DND-41 (cell line): ENCODE data around the gene NFATC3.
"Not testable (repeated sequence)": the region's sequence is repeated elsewhere in the genome, so short reads cannot be mapped to it uniquely, and the experiment has no call there.

Experiments used
- ATAC-seq: fragments of 200-7000 bp; cut with Tn5 transposase; 3 replicates; pipeline ENCODE4 v1.9.1; 2021; ENCODE audit warnings: low read depth; ENCODE audit not compliant: insufficient read depth
- DNase-seq: peaks from one replicate; pipeline ENCODE4 v3.0.0-alpha.2; 2020
- H2AFZ ChIP-seq: 2 replicates; pipeline ENCODE4 v1.6.0; 2012; ENCODE audit warnings: low read depth, low read length
- H3K27ac ChIP-seq: 2 replicates; pipeline ENCODE4 v1.5.1; 2012; ENCODE audit warnings: low read length, inconsistent platforms
- H3K27me3 ChIP-seq: fragments of 200-600 bp; sonication (generic); 2 replicates; pipeline ENCODE4 v1.6.0; 2012; ENCODE audit warnings: low read length, mild to moderate bottlenecking, inconsistent platforms; ENCODE audit not compliant: insufficient read depth, poor library complexity
- H3K36me3 ChIP-seq: 2 replicates; pipeline ENCODE4 v1.5.1; 2012; ENCODE audit warnings: low read length, inconsistent platforms; ENCODE audit not compliant: insufficient read depth
- H3K4me1 ChIP-seq: 2 replicates; pipeline ENCODE4 v1.5.1; 2012; ENCODE audit warnings: mild to moderate bottlenecking, low read length; ENCODE audit not compliant: insufficient read depth
- H3K4me2 ChIP-seq: 2 replicates; pipeline ENCODE4 v1.6.0; 2012; ENCODE audit warnings: mild to moderate bottlenecking, moderate library complexity, low read length, inconsistent platforms; ENCODE audit not compliant: insufficient read depth
- H3K4me3 ChIP-seq, 2 experiments: fragments of 200-600 bp in 1 of 2; shearing (Covaris generic) in 1 of 2; 2 replicates each; pipeline ENCODE4 v1.5.1; 2012 to 2016; ENCODE audit warnings: inconsistent platforms in 2 of 2, low read length in 2 of 2, mild to moderate bottlenecking in 2 of 2, low read depth in 1 of 2, moderate library complexity in 1 of 2
- H3K79me2 ChIP-seq: 2 replicates; pipeline ENCODE4 v1.6.0; 2012; ENCODE audit warnings: low read length, inconsistent platforms; ENCODE audit not compliant: insufficient read depth
- H3K9ac ChIP-seq: 2 replicates; pipeline ENCODE4 v1.6.0; 2012; ENCODE audit warnings: low read depth, mild to moderate bottlenecking, inconsistent platforms, low read length, moderate library complexity
- H3K9me3 ChIP-seq: 2 replicates; pipeline ENCODE4 v1.5.1; 2012; ENCODE audit warnings: low read length, moderate library complexity, mild to moderate bottlenecking, inconsistent platforms; ENCODE audit not compliant: insufficient read depth, severe bottlenecking
- H4K20me1 ChIP-seq: 2 replicates; pipeline ENCODE4 v1.6.0; 2012; ENCODE audit warnings: low read length; ENCODE audit not compliant: insufficient read depth
- CTCF ChIP-seq: IDR thresholded peaks from 2 replicates; pipeline ENCODE4 v1.5.1; 2012; ENCODE audit warnings: borderline replicate concordance, low read length, moderate library complexity, mild to moderate bottlenecking; ENCODE audit not compliant: poor library complexity, severe bottlenecking; ENCODE audit errors: extremely low read depth
- EZH2 ChIP-seq: IDR thresholded peaks from 3 replicates; pipeline ENCODE4 v1.6.1; 2012; ENCODE audit warnings: borderline replicate concordance, low read depth, mild to moderate bottlenecking, moderate library complexity, low read length, inconsistent platforms; ENCODE audit not compliant: severe bottlenecking

The NFATC3 gene

GRCh38 chr16:68149596-68149995, 64.4 kb downstream of the NFATC3 start:
- H3K9ac ChIP-seq: no peak overlapping the region
- peaks cover 23% of the 10 kb centered on the region for H3K36me3 ChIP-seq
- no peak overlapping the region for H3K4me2 ChIP-seq
- no peak overlapping the region for H2AFZ ChIP-seq
- peaks cover 5% of the 10 kb centered on the region; the same call in 1 of the 2 replicates for H4K20me1 ChIP-seq
- H3K79me2 ChIP-seq: peaks cover 45% of the 10 kb centered on the region
- ATAC-seq (no peak), DNase-seq (no peak)
- no peak overlapping the region for H3K27ac ChIP-seq
- no peaks in the 10 kb centered on the region for H3K4me1 ChIP-seq
- no peaks in the 10 kb centered on the region for H3K27me3 ChIP-seq
- no peak overlapping the region for H3K4me3 ChIP-seq
- TF ChIP-seq EZH2 (no peak), CTCF (no peak)
- H3K9me3 ChIP-seq: no peaks in the 10 kb centered on the region

GRCh38 chr16:68155425-68155824, 70.3 kb downstream of the NFATC3 start:
- Histone ChIP-seq H3K27me3 (no peaks in the 10 kb centered on the region), H3K36me3 (peaks cover 36% of the 10 kb centered on the region)
- no peak for DNase-seq

GRCh38 chr16:68162413-68162812, 77.2 kb downstream of the NFATC3 start:
- no peak for ATAC-seq
- no peaks in the 10 kb centered on the region for H3K27me3 ChIP-seq
- no peaks in the 10 kb centered on the region; the same call in 1 of the 2 replicates for H3K79me2 ChIP-seq
- H4K20me1 ChIP-seq: no peaks in the 10 kb centered on the region
- H3K4me1 ChIP-seq: no peaks in the 10 kb centered on the region
- no peak overlapping the region for H3K27ac ChIP-seq
- peaks cover 12% of the 10 kb centered on the region for H3K9me3 ChIP-seq
- TF ChIP-seq EZH2 (no peak), CTCF (no peak)
- H3K4me2 ChIP-seq: no peak overlapping the region
- no peak overlapping the region for H3K9ac ChIP-seq
- H3K4me3 ChIP-seq: no peak overlapping the region
- peaks cover 66% of the 10 kb centered on the region for H3K36me3 ChIP-seq
- no peak for DNase-seq
- no peak overlapping the region for H2AFZ ChIP-seq

More at GRCh38 chr16:68155425-68155824, 70.3 kb downstream of the NFATC3 start:
- TF ChIP-seq EZH2 (no peak), CTCF (no peak)
- no peak for ATAC-seq
- Histone ChIP-seq H3K4me1 (no peaks in the 10 kb centered on the region), H3K4me3 (no peak overlapping the region), H3K27ac (no peak overlapping the region), H3K79me2 (peaks cover 9% of the 10 kb centered on the region; the same call in 1 of the 2 replicates), H4K20me1 (0 out of 2 replicates have a peak, but pooled peaks cover 2% of the 10 kb centered on the region), H3K9ac (no peak overlapping the region), H2AFZ (no peak overlapping the region), H3K9me3 (no peaks in the 10 kb centered on the region), H3K4me2 (no peak overlapping the region)

GRCh38 chr16:68163275-68163674, 78.1 kb downstream of the NFATC3 start:
- not testable (repeated sequence) for ATAC-seq, H3K79me2 ChIP-seq, H3K9ac ChIP-seq, H3K27me3 ChIP-seq, H3K4me1 ChIP-seq, H3K4me2 ChIP-seq, H3K27ac ChIP-seq, H4K20me1 ChIP-seq, H3K4me3 ChIP-seq, H2AFZ ChIP-seq, DNase-seq
- Histone ChIP-seq H3K36me3 (peaks cover 67% of the 10 kb centered on the region), H3K9me3 (peaks cover 12% of the 10 kb centered on the region)
